Activated naive CD4-positive, alpha-beta T cell treated with anti-CD3 and anti-CD28 coated beads for 36 hours (primary cell): ENCODE data around the gene AMIGO1. TPM values are rescaled to one million over a fixed set of nuclear protein-coding genes. Genes with fewer than 3 reads are reported as not detected.

ENCODE experiments used
- CTCF ChIA-PET: fragments of 350-600 bp; sonication (Branson Sonifier 250); formaldehyde crosslinking; loops from one replicate; lab custom pipeline; 2021; ENCODE audit warnings: antibody characterized with exemption; lab: Charles Lee
- DNase-seq: peaks from one replicate; pipeline ENCODE4 v3.0.0-alpha.2; 2020
- H3K27ac Mint-ChIP-seq: one replicate; pipeline ENCODE4 v1.8.0; 2021; ENCODE audit warnings: mild to moderate bottlenecking, mixed read lengths
- H3K27me3 Mint-ChIP-seq: one replicate; pipeline ENCODE4 v1.8.0; 2021; ENCODE audit warnings: low read depth, mixed read lengths
- H3K36me3 Mint-ChIP-seq: one replicate; pipeline ENCODE4 v1.8.0; 2021; ENCODE audit warnings: low read depth, mixed read lengths
- H3K4me1 Mint-ChIP-seq: one replicate; pipeline ENCODE4 v1.8.0; 2021; ENCODE audit warnings: low read depth, mixed read lengths
- H3K4me3 Mint-ChIP-seq: one replicate; pipeline ENCODE4 v1.8.0; 2021; ENCODE audit warnings: mild to moderate bottlenecking, moderate library complexity, mixed read lengths
- H3K9me3 Mint-ChIP-seq: one replicate; pipeline ENCODE4 v1.8.0; 2021; ENCODE audit warnings: mixed read lengths
- intact Hi-C: fragments of 100-400 bp; cut with micrococcal nuclease; formaldehyde crosslinking; loops from one replicate; pipeline ENCODE4 v1.15.1; 2023
- total RNA-seq, 2 experiments: library from RNA; stranded (reverse); gene quantifications; one replicate each; pipeline ENCODE4 v1.2.3, GENCODE V29; 2021

Gene AMIGO1
- total RNA-seq, 2 experiments from 2014 or later: 1.5 to 1.7 TPM

- H3K36me3 Mint-ChIP-seq: peaks cover 10% of the 10 kb centered on the region
- CTCF ChIA-PET: interaction anchor here (1.0 to 35.8 kb wide), 4 partner anchors 9 to 57 kb away, joined by 3 to 1207 read pairs (median 189); partner anchors contain the start of genes AMIGO1 and GPR61
- H3K27me3 Mint-ChIP-seq: no peaks in the 10 kb centered on the region
- intact Hi-C loops: loop anchor here (10.0 kb wide), 1 partner anchor 244 kb away; the partner anchor contains the start of gene CELSR2
- no peak overlapping the region for H3K27ac Mint-ChIP-seq
- peaks cover 19% of the 10 kb centered on the region for H3K4me1 Mint-ChIP-seq
- H3K9me3 Mint-ChIP-seq: no peaks in the 10 kb centered on the region
- no peak for DNase-seq
- H3K4me3 Mint-ChIP-seq: no peak overlapping the region
These were observed 20.8 kb downstream of the AMIGO1 start for GRCh38 chr1:109488696-109489095.

GRCh38 chr1:109488201-109488600 lies 21.3 kb downstream of the AMIGO1 start:
- H3K27me3 Mint-ChIP-seq: no peaks in the 10 kb centered on the region

GRCh38 chr1:109487261-109487660 lies 22.3 kb downstream of the AMIGO1 start:
- CTCF ChIA-PET: interaction anchor here (1.1 to 35.8 kb wide), 2 partner anchors 10 to 44 kb away, joined by 3 to 1207 read pairs; partner anchors contain the start of gene GPR61
- peaks cover 10% of the 10 kb centered on the region for H3K36me3 Mint-ChIP-seq
- no peaks in the 10 kb centered on the region for H3K27me3 Mint-ChIP-seq
- no peaks in the 10 kb centered on the region for H3K9me3 Mint-ChIP-seq
- H3K27ac Mint-ChIP-seq: no peak overlapping the region
- peaks cover 26% of the 10 kb centered on the region for H3K4me1 Mint-ChIP-seq
- DNase-seq: no peak
- no peak overlapping the region for H3K4me3 Mint-ChIP-seq
- intact Hi-C loops: loop anchor here (10.0 kb wide), 1 partner anchor 242 kb away; the partner anchor contains the start of gene CELSR2

More at GRCh38 chr1:109488201-109488600, 21.3 kb downstream of the AMIGO1 start:
- DNase-seq: no peak
- no peak overlapping the region for H3K4me3 Mint-ChIP-seq
- intact Hi-C loops: loop anchor here (10.0 kb wide), 1 partner anchor 243 kb away; the partner anchor contains the start of gene CELSR2
- CTCF ChIA-PET: interaction anchor here (1.1 to 35.8 kb wide), 3 partner anchors 9 to 43 kb away, joined by 3 to 1207 read pairs (median 375); partner anchors contain the start of genes AMIGO1 and GPR61
- H3K4me1 Mint-ChIP-seq: peaks cover 19% of the 10 kb centered on the region
- H3K9me3 Mint-ChIP-seq: no peaks in the 10 kb centered on the region
- peaks cover 10% of the 10 kb centered on the region for H3K36me3 Mint-ChIP-seq
- H3K27ac Mint-ChIP-seq: no peak overlapping the region

GRCh38 chr1:109485001-109485400 lies 24.5 kb downstream of the AMIGO1 start:
- Mint-ChIP-seq H3K36me3 (peaks cover 10% of the 10 kb centered on the region), H3K27me3 (no peaks in the 10 kb centered on the region), H3K4me3 (peak overlapping the region; percentile 95), H3K27ac (peak overlapping the region; percentile 85), H3K4me1 (peaks cover 26% of the 10 kb centered on the region), H3K9me3 (no peaks in the 10 kb centered on the region)
- DNase-seq: no peak
- CTCF ChIA-PET: interaction anchor here (0.6 to 35.8 kb wide), 6 partner anchors 8 to 408 kb away, joined by 3 to 1207 read pairs (median 3); partner anchors contain the start of genes CYB561D1 and GPR61
- intact Hi-C loops: loop anchor here (10.0 kb wide), 1 partner anchor 240 kb away; the partner anchor contains the start of gene CELSR2

- intact Hi-C loops: loop anchor here (1.0 to 10.0 kb wide), 4 partner anchors 240 to 498 kb away; partner anchors contain the start of genes AHCYL1, CELSR2 and ELAPOR1
- H3K27me3 Mint-ChIP-seq: no peaks in the 10 kb centered on the region
- CTCF ChIA-PET: interaction anchor here (0.6 to 35.8 kb wide), 6 partner anchors 9 to 408 kb away, joined by 3 to 1207 read pairs (median 3); partner anchors contain the start of genes CYB561D1 and GPR61
- H3K9me3 Mint-ChIP-seq: no peaks in the 10 kb centered on the region
- H3K36me3 Mint-ChIP-seq: peaks cover 7% of the 10 kb centered on the region
- DNase-seq: no peak
- peak overlapping the region; percentile 85 for H3K27ac Mint-ChIP-seq
- peaks cover 26% of the 10 kb centered on the region for H3K4me1 Mint-ChIP-seq
- H3K4me3 Mint-ChIP-seq: peak overlapping the region; percentile 95
These were observed 25.0 kb downstream of the AMIGO1 start for GRCh38 chr1:109484519-109484975.

GRCh38 chr1:109483672-109484518 lies 25.6 kb downstream of the AMIGO1 start, which contains the start of gene ATXN7L2:
TSS of gene ATXN7L2 (plus strand) at chr1:109483905. CDS start at chr1:109483954, 49 bp downstream.
- H3K36me3 Mint-ChIP-seq: peaks cover 4% of the 10 kb centered on the region
- intact Hi-C loops: loop anchor here (1.0 to 10.0 kb wide), 11 partner anchors 10 to 498 kb away; partner anchors contain the start of genes AHCYL1, AMIGO1, CELSR2 and CYB561D1
- H3K4me1 Mint-ChIP-seq: peaks cover 24% of the 10 kb centered on the region
- H3K27me3 Mint-ChIP-seq: no peaks in the 10 kb centered on the region
- H3K27ac Mint-ChIP-seq: peak within 1 kb of the TSS; percentile 85
- H3K4me3 Mint-ChIP-seq: peak within 1 kb of the TSS; percentile 95
- H3K9me3 Mint-ChIP-seq: no peaks in the 10 kb centered on the region
- DNase-seq: peak; percentile 93
- CTCF ChIA-PET: interaction anchor here (0.6 to 35.8 kb wide), 7 partner anchors 9 to 407 kb away, joined by 3 to 1207 read pairs (median 3); partner anchors contain the start of genes CYB561D1 and GPR61

GRCh38 chr1:109482791-109483671 lies 26.5 kb downstream of the AMIGO1 start:
- H3K27ac Mint-ChIP-seq: peak overlapping the region; percentile 78
- CTCF ChIA-PET: interaction anchor here (0.6 to 35.8 kb wide), 8 partner anchors 10 to 65 kb away, joined by 3 to 1207 read pairs (median 3); partner anchors contain the start of genes CYB561D1, GNAI3 and GPR61
- peaks cover 1% of the 10 kb centered on the region for H3K36me3 Mint-ChIP-seq
- H3K9me3 Mint-ChIP-seq: no peaks in the 10 kb centered on the region
- H3K4me1 Mint-ChIP-seq: peaks cover 24% of the 10 kb centered on the region
- H3K27me3 Mint-ChIP-seq: no peaks in the 10 kb centered on the region
- intact Hi-C loops: loop anchor here (1.0 to 10.0 kb wide), 10 partner anchors 11 to 499 kb away; partner anchors contain the start of genes AHCYL1, AMIGO1, CELSR2 and CYB561D1
- H3K4me3 Mint-ChIP-seq: peak overlapping the region; percentile 95
- DNase-seq: peak; percentile 55

GRCh38 chr1:109482242-109482641 lies 27.3 kb downstream of the AMIGO1 start:
- CTCF ChIA-PET: interaction anchor here (0.6 to 4.3 kb wide), 4 partner anchors 11 to 57 kb away, joined by 3 to 36 read pairs (median 3); partner anchors contain the start of genes CYB561D1 and GPR61
- intact Hi-C loops: loop anchor here (2.0 to 10.0 kb wide), 6 partner anchors 15 to 500 kb away; partner anchors contain the start of genes AHCYL1, AMIGO1, CELSR2 and ELAPOR1
- peaks cover 1% of the 10 kb centered on the region for H3K36me3 Mint-ChIP-seq
- H3K27ac Mint-ChIP-seq: no peak overlapping the region
- no peaks in the 10 kb centered on the region for H3K27me3 Mint-ChIP-seq
- peaks cover 24% of the 10 kb centered on the region for H3K4me1 Mint-ChIP-seq
- H3K9me3 Mint-ChIP-seq: no peaks in the 10 kb centered on the region
- H3K4me3 Mint-ChIP-seq: no peak overlapping the region
- DNase-seq: no peak

- Mint-ChIP-seq H3K4me1 (peaks cover 24% of the 10 kb centered on the region), H3K27me3 (no peaks in the 10 kb centered on the region), H3K4me3 (no peak overlapping the region), H3K27ac (no peak overlapping the region), H3K36me3 (peaks cover 1% of the 10 kb centered on the region), H3K9me3 (no peaks in the 10 kb centered on the region)
- CTCF ChIA-PET: interaction anchor here (1.2 to 1.3 kb wide), 2 partner anchors 51 kb away, joined by 3 to 4 read pairs; no protein-coding TSS in a partner anchor
- no peak for DNase-seq
- intact Hi-C loops: loop anchor here (2.0 to 10.0 kb wide), 6 partner anchors 15 to 501 kb away; partner anchors contain the start of genes AHCYL1, AMIGO1, CELSR2 and ELAPOR1
These were observed 27.9 kb downstream of the AMIGO1 start for GRCh38 chr1:109481646-109482045.

- Mint-ChIP-seq H3K27ac (no peak overlapping the region), H3K27me3 (peaks cover 7% of the 10 kb centered on the region), H3K4me1 (peaks cover 17% of the 10 kb centered on the region), H3K9me3 (no peaks in the 10 kb centered on the region), H3K4me3 (no peak overlapping the region), H3K36me3 (no peaks in the 10 kb centered on the region)
- intact Hi-C loops: loop anchor here (5.0 to 10.0 kb wide), 3 partner anchors 235 to 502 kb away; partner anchors contain the start of genes AHCYL1, CELSR2 and ELAPOR1
- DNase-seq: no peak
- CTCF ChIA-PET: interaction anchor here (0.6 to 1.7 kb wide), 2 partner anchors 53 to 321 kb away, joined by 3 to 9 read pairs; no protein-coding TSS in a partner anchor
These were observed 29.6 kb downstream of the AMIGO1 start for GRCh38 chr1:109479901-109480300.
